GM23338 (cell line): Measurements from ENCODE around the gene STRBP. TPM values are rescaled to one million over a fixed set of nuclear protein-coding genes. Genes with fewer than 3 reads are reported as not detected.

ENCODE experiments used
- ATAC-seq: fragments of 200-7000 bp; cut with Tn5 transposase; 3 replicates; pipeline ENCODE4 v1.9.1; 2020
- DNase-seq: peaks from one replicate; pipeline ENCODE4 v3.0.0-alpha.2; 2015; ENCODE audit warnings: low spot score
- H2AFZ ChIP-seq: fragments of 200-600 bp; sonication (generic); 2 replicates; pipeline ENCODE4 v1.8.0; 2016; ENCODE audit warnings: antibody characterized with exemption, mild to moderate bottlenecking, moderate library complexity
- H3F3A ChIP-seq: fragments of 200-600 bp; sonication (generic); replicated peaks from 2 replicates; pipeline ENCODE4 v1.8.0; 2017; ENCODE audit warnings: antibody characterized with exemption, mixed run types, low read depth
- H3K27ac ChIP-seq: fragments of 200-600 bp; sonication (generic); 2 replicates; pipeline ENCODE4 v1.6.1; 2016; ENCODE audit warnings: low read depth
- H3K27me3 ChIP-seq: fragments of 200-600 bp; sonication (generic); 2 replicates; pipeline ENCODE4 v1.8.0; 2016; ENCODE audit warnings: mild to moderate bottlenecking, mixed run types, moderate library complexity; ENCODE audit not compliant: insufficient read depth
- H3K36me3 ChIP-seq: fragments of 200-600 bp; sonication (generic); 2 replicates; pipeline ENCODE4 v1.8.0; 2016; ENCODE audit warnings: mild to moderate bottlenecking; ENCODE audit not compliant: insufficient read depth
- H3K4me1 ChIP-seq: fragments of 200-600 bp; sonication (generic); 2 replicates; pipeline ENCODE4 v1.8.0; 2016; ENCODE audit warnings: mild to moderate bottlenecking, moderate library complexity; ENCODE audit not compliant: insufficient read depth
- H3K4me2 ChIP-seq: fragments of 200-600 bp; sonication (generic); 2 replicates; pipeline ENCODE4 v1.7.1; 2017; ENCODE audit warnings: mixed run types
- H3K4me3 ChIP-seq: fragments of 200-600 bp; sonication (generic); 2 replicates; pipeline ENCODE4 v1.6.1; 2016; ENCODE audit warnings: mixed run types
- H3K79me2 ChIP-seq: fragments of 200-600 bp; sonication (generic); replicated peaks from 2 replicates; pipeline ENCODE4 v1.8.0; 2017; ENCODE audit warnings: mild to moderate bottlenecking; ENCODE audit not compliant: insufficient read depth
- H3K9me2 ChIP-seq: fragments of 200-600 bp; sonication (generic); 2 replicates; pipeline ENCODE4 v1.8.0; 2017; ENCODE audit not compliant: insufficient read depth
- H4K20me1 ChIP-seq: fragments of 200-600 bp; sonication (generic); replicated peaks from 2 replicates; pipeline ENCODE4 v1.8.0; 2017; ENCODE audit warnings: mild to moderate bottlenecking; ENCODE audit not compliant: insufficient read depth
- H3K27ac Mint-ChIP-seq: 2 replicates; pipeline ENCODE4 v1.8.0; 2020; ENCODE audit warnings: inconsistent platforms, mild to moderate bottlenecking, moderate library complexity, mixed read lengths
- H3K27me3 Mint-ChIP-seq: 3 replicates; pipeline ENCODE4 v1.8.0; 2022; ENCODE audit warnings: low read depth, mild to moderate bottlenecking, moderate library complexity, mixed read lengths, inconsistent platforms; ENCODE audit not compliant: insufficient read depth, poor library complexity
- H3K36me3 Mint-ChIP-seq: 3 replicates; pipeline ENCODE4 v1.8.0; 2021; ENCODE audit warnings: low read depth, mild to moderate bottlenecking, inconsistent platforms, moderate library complexity, mixed read lengths
- H3K4me1 Mint-ChIP-seq: 3 replicates; pipeline ENCODE4 v1.8.0; 2020; ENCODE audit warnings: mild to moderate bottlenecking, inconsistent platforms, mixed read lengths
- H3K4me3 Mint-ChIP-seq: 3 replicates; pipeline ENCODE4 v1.8.0; 2021; ENCODE audit warnings: moderate library complexity, mild to moderate bottlenecking, inconsistent platforms, mixed read lengths
- H3K9me3 Mint-ChIP-seq: 3 replicates; pipeline ENCODE4 v1.8.0; 2020; ENCODE audit warnings: moderate library complexity, mild to moderate bottlenecking, inconsistent platforms, mixed read lengths
- CREB1 ChIP-seq: fragments of 250-450 bp; sonication (Bioruptor Pico); IDR thresholded peaks from 2 replicates; pipeline ENCODE4 v1.5.0; 2020; ENCODE audit warnings: low read depth, mild to moderate bottlenecking, moderate library complexity
- NANOG ChIP-seq: IDR thresholded peaks from 2 replicates; pipeline ENCODE4 v1.6.1; 2016; ENCODE audit warnings: antibody characterized with exemption, borderline replicate concordance
- POLR2AphosphoS5 ChIP-seq: IDR thresholded peaks from 2 replicates; pipeline ENCODE4 v1.6.1; 2016; ENCODE audit warnings: antibody characterized with exemption, low read depth
- STAT1 ChIP-seq: IDR thresholded peaks from one replicate; pipeline ENCODE4 v1.6.1; 2016; ENCODE audit warnings: antibody characterized with exemption; ENCODE audit not compliant: unreplicated experiment
- ZNF331 ChIP-seq: fragments of 250-450 bp; sonication (Bioruptor Pico); IDR thresholded peaks from 2 replicates; pipeline ENCODE4 v1.5.0; 2020; ENCODE audit warnings: low read depth, mild to moderate bottlenecking, moderate library complexity
- polyA plus RNA-seq: library from polyadenylated mRNA; unstranded; fragments of >200 nt; fragmentation: Nextera tagmentation; extraction: Ambion mirVana; gene quantifications from 2 replicates; pipeline ENCODE4 v1.2.1, GENCODE V29; 2016
- total RNA-seq: library from RNA; depleted of rRNA; stranded (reverse); fragments of >200 nt; shearing (Covaris generic); gene quantifications from 2 replicates; pipeline ENCODE4 v1.2.3, GENCODE V29; 2014
- TF ChIP-seq, protein P1 (sequence below): fragments of 250-450 bp; sonication (Bioruptor Pico); IDR thresholded peaks from 2 replicates; pipeline ENCODE4 v1.5.0; 2020; ENCODE audit warnings: mild to moderate bottlenecking, moderate library complexity

The STRBP gene
- total and polyA plus RNA-seq, 2 experiments from 2014 or later, result 80.5 to 116 TPM

DNA sequence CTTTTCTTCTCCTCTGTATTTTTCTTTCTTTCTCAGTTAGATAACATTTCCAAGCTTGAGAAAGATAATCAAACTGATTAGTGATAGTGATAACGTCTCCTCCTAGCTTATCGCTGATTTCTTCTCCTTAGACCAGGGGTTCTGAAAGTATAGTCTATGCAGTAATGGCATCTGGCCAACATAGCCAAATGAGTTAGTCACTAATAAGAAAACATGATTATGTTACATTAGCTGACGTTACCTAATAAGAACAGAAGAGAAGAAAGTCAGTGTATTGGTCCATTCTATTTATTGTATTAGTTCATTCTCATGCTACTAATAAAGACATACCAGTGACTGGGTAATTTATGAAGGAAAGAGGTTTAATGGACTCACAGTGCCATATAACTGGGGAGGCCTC lies 111.2 kb downstream of the STRBP start (continued):
- TF ChIP-seq, protein P1, sequence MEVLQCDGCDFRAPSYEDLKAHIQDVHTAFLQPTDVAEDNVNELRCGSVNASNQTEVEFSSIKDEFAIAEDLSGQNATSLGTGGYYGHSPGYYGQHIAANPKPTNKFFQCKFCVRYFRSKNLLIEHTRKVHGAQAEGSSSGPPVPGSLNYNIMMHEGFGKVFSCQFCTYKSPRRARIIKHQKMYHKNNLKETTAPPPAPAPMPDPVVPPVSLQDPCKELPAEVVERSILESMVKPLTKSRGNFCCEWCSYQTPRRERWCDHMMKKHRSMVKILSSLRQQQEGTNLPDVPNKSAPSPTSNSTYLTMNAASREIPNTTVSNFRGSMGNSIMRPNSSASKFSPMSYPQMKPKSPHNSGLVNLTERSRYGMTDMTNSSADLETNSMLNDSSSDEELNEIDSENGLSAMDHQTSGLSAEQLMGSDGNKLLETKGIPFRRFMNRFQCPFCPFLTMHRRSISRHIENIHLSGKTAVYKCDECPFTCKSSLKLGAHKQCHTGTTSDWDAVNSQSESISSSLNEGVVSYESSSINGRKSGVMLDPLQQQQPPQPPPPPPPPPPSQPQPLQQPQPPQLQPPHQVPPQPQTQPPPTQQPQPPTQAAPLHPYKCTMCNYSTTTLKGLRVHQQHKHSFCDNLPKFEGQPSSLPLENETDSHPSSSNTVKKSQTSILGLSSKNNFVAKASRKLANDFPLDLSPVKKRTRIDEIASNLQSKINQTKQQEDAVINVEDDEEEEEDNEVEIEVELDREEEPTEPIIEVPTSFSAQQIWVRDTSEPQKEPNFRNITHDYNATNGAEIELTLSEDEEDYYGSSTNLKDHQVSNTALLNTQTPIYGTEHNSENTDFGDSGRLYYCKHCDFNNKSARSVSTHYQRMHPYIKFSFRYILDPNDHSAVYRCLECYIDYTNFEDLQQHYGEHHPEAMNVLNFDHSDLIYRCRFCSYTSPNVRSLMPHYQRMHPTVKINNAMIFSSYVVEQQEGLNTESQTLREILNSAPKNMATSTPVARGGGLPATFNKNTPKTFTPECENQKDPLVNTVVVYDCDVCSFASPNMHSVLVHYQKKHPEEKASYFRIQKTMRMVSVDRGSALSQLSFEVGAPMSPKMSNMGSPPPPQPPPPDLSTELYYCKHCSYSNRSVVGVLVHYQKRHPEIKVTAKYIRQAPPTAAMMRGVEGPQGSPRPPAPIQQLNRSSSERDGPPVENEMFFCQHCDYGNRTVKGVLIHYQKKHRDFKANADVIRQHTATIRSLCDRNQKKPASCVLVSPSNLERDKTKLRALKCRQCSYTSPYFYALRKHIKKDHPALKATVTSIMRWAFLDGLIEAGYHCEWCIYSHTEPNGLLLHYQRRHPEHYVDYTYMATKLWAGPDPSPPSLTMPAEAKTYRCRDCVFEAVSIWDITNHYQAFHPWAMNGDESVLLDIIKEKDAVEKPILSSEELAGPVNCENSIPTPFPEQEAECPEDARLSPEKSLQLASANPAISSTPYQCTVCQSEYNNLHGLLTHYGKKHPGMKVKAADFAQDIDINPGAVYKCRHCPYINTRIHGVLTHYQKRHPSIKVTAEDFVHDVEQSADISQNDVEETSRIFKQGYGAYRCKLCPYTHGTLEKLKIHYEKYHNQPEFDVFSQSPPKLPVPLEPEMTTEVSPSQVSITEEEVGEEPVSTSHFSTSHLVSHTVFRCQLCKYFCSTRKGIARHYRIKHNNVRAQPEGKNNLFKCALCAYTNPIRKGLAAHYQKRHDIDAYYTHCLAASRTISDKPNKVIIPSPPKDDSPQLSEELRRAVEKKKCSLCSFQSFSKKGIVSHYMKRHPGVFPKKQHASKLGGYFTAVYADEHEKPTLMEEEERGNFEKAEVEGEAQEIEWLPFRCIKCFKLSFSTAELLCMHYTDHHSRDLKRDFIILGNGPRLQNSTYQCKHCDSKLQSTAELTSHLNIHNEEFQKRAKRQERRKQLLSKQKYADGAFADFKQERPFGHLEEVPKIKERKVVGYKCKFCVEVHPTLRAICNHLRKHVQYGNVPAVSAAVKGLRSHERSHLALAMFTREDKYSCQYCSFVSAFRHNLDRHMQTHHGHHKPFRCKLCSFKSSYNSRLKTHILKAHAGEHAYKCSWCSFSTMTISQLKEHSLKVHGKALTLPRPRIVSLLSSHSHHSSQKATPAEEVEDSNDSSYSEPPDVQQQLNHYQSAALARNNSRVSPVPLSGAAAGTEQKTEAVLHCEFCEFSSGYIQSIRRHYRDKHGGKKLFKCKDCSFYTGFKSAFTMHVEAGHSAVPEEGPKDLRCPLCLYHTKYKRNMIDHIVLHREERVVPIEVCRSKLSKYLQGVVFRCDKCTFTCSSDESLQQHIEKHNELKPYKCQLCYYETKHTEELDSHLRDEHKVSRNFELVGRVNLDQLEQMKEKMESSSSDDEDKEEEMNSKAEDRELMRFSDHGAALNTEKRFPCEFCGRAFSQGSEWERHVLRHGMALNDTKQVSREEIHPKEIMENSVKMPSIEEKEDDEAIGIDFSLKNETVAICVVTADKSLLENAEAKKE (CRISPR knock-in tag), result no peak
- TF ChIP-seq STAT1, result no peak
- TF ChIP-seq ZNF331, result no peak
- no peak for TF ChIP-seq POLR2AphosphoS5
- no peak for TF ChIP-seq NANOG

DNA sequence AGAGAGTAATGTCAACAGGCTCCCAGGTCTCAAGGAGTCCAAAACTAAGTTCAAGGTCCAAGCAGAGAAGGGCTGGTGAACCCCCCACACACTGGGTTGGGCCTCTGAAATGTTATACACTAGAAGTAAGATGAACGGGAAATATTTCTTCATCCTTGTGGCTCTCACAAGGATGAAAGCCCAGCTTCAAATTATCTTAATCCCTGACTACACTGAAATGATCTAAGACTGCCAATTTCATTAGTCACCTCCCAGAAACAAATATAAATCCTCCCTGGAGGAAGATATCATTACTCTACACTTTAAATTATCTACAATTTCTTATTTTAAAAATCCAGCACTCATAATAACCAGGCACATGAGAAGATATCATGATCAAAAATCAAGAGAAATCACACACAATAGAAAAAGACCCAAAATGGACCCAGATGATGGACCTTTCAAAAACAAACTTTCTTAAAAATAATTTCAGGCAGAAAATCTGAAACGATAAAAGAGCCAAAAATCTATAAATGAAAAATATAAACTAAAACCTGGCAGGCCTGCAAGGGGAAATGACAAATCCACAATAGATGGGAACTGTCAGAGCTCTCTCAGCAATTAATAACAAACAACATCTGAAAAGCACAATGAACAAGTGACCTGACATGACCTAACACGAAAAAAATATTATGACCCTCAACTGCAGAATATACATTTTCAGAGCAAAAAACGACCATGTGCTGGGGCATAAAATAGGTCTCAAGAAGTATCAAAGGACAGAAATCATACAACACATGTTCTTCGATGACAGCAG lies 117.5 kb downstream of the STRBP start:
- Histone ChIP-seq H4K20me1 (no peaks in the 10 kb centered on the region), H3K4me1 (no peaks in the 10 kb centered on the region), H3K4me3 (no peak overlapping the region), H3K79me2 (no peaks in the 10 kb centered on the region; the same call in 1 of the 2 replicates), H3K27me3 (no peaks in the 10 kb centered on the region), H3F3A (no peaks in the 10 kb centered on the region), H3K27ac (no peak overlapping the region), H3K4me2 (no peak overlapping the region), H3K9me2 (no peaks in the 10 kb centered on the region), H2AFZ (no peak overlapping the region), H3K36me3 (0 out of 2 replicates have a peak, but pooled peaks cover 5% of the 10 kb centered on the region)
- H3K4me3 Mint-ChIP-seq, result no peak overlapping the region
- H3K9me3 Mint-ChIP-seq, result no peaks in the 10 kb centered on the region
- peaks cover 2% of the 10 kb centered on the region for H3K27me3 Mint-ChIP-seq
- H3K36me3 Mint-ChIP-seq, result peaks cover 18% of the 10 kb centered on the region; the same call in 2 of the 3 replicates
- no peak for DNase-seq
- no peak for TF ChIP-seq CREB1 (CRISPR knock-in tag)
- H3K27ac Mint-ChIP-seq, result no peak overlapping the region
- H3K4me1 Mint-ChIP-seq, result no peaks in the 10 kb centered on the region
- no peak for ATAC-seq
